ENCODE data around the gene UNC5CL. TPM values are rescaled to one million over a fixed set of nuclear protein-coding genes. Genes with fewer than 3 reads are reported as not detected.

The UNC5CL gene
- total and polyA plus RNA-seq, 2 of the 8 experiments (the other 6 are each of a cell fraction or from before 2014, with no cell fraction given): 1.3 to 1.7 TPM

DNA sequence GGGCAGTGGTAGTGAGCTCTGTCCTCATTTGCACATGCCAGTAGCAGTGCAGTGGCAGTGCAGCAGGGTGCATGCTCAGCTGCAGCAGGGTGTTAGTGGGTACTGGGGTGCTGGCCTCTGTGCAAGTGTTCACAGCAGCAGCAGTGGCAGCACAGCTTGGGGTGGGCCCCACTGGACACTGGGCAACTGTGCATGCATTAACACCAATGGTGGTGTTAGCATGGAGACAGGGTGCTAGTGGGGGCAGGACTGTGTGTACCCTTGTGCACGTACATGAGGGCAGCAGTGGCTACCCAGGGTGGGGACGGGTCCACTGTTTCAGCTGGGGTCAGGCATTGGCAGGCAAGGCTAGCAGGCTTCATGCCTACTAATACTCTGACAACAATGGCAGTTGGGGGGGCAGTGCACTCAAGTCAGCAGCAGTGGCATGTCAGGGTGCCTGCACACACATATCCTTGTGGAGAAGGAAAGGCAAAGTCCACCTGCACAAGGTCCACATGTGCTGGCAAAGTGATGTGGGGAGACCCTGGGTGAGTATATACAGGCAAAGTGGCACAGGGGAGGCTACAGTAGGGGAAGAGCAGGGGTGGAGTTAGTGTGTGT is 60.2 kb downstream of the UNC5CL start:
- Histone ChIP-seq H3K23ac (ENCODE audit: insufficient read length) (no peak overlapping the region), H2BK15ac (ENCODE audit: low read length) (peak overlapping the region; percentile 90), H3K27ac (ENCODE audit: low read depth, low read length) (no peak overlapping the region), H2BK20ac (ENCODE audit: low read length) (no peak overlapping the region), H3K23me2 (ENCODE audit: low read depth, low read length) (no peaks in the 10 kb centered on the region), H3K79me2 (ENCODE audit: control insufficient read depth in 1 of 2, insufficient read depth in 2 of 2, low read length in 2 of 2) (no peaks in the 10 kb centered on the region), H4K5ac (ENCODE audit: insufficient read length, low read depth, low read length) (no peak overlapping the region), H3K4me1 (replicated peaks in 1 of 4; ENCODE audit: control insufficient read depth in 3 of 4, insufficient read depth in 4 of 4, low read length in 3 of 4) (peaks cover 0 to 7% (median 2%) of the 10 kb centered on the region in 4 experiments; a peak in 5 of 7 replicates), H3K9me3 (ENCODE audit: insufficient read depth in 2 of 2, low read depth in 1 of 2, low read length in 1 of 2) (no peaks in the 10 kb centered on the region), H3K4me3 (ENCODE audit: extremely low read depth in 1 of 4, insufficient read depth in 2 of 4, low read depth in 3 of 4, low read length in 4 of 4) (no peak overlapping the region), H3K18ac (ENCODE audit: extremely low read depth, low read length) (no peak overlapping the region), H2BK5ac (ENCODE audit: low read depth, low read length) (no peak overlapping the region), H2BK120ac (replicated peaks; ENCODE audit: low read depth, low read length) (no peak overlapping the region), H4K8ac (ENCODE audit: extremely low read depth, insufficient read depth, low read length) (peak overlapping the region; percentile 21; the same call in 1 of the 2 replicates), H3K9ac (replicated peaks in 1 of 4; ENCODE audit: extremely low read depth in 1 of 4, low read depth in 3 of 4, low read length in 3 of 4) (no peak overlapping the region; a peak in 1 of 7 replicates), H4K91ac (replicated peaks; ENCODE audit: insufficient read length, low read length) (no peak overlapping the region), H3K36me3 (ENCODE audit: control insufficient read depth in 2 of 4, insufficient read depth in 4 of 4, low read length in 3 of 4) (no peaks in the 10 kb centered on the region), H3K79me1 (ENCODE audit: low read depth, low read length) (no peaks in the 10 kb centered on the region), H3K14ac (ENCODE audit: insufficient read length) (peak overlapping the region; percentile 36), H3K4me2 (ENCODE audit: insufficient read depth in 1 of 2, low read depth in 2 of 2, low read length in 2 of 2) (no peak overlapping the region), H3K4ac (replicated peaks; ENCODE audit: insufficient read length, low read depth, low read length) (no peak overlapping the region), H4K20me1 (replicated peaks in 1 of 2; ENCODE audit: control insufficient read depth in 1 of 2, insufficient read depth in 2 of 2, low read length in 2 of 2) (no peaks in the 10 kb centered on the region), H3K27me3 (replicated peaks in 1 of 4; ENCODE audit: control insufficient read depth in 3 of 4, extremely low read depth in 1 of 4, insufficient read depth in 3 of 4, low read length in 3 of 4) (no peaks in the 10 kb centered on the region), H2BK12ac (ENCODE audit: low read depth, low read length) (no peak overlapping the region), H2AK5ac (ENCODE audit: low read depth, low read length) (peak overlapping the region; percentile 17; the same call in 1 of the 2 replicates), H2AFZ (ENCODE audit: low read length) (no peak overlapping the region), H3K56ac (replicated peaks; ENCODE audit: insufficient read length, low read depth, low read length) (no peak overlapping the region)
- WGBS, 2 experiments (ENCODE audit: extremely low coverage in 1 of 2, insufficient coverage in 1 of 2, insufficient read length in 1 of 2, insufficient replicate concordance in 2 of 2, low coverage in 1 of 2, low lambda C conversion rate in 2 of 2, missing lambda C conversion rate in 1 of 2): 83% methylated on average over 2 of the region's 2 CpGs; no CpG with 5 or more reads in 1 of the 2 experiments
- POLR2A ChIA-PET (ENCODE audit: partially characterized antibody): no interaction called here
- DNase-seq (ENCODE audit: low read depth in 1 of 2, low spot score in 2 of 2) (peak in 1 of 2 experiments; percentile 32), FAIRE-seq (no peak)
- CTCF ChIA-PET (ENCODE audit: partially characterized antibody): interaction anchor here (1.1 kb wide), 2 partner anchors 19 to 50 kb away, joined by 3 to 4 read pairs; no protein-coding TSS in a partner anchor
- no peak for TF ChIP-seq ZNF274 (IDR thresholded peaks at IDR 0.05; ENCODE audit: borderline replicate concordance, extremely low read depth, low read length)
- no peak for TF ChIP-seq POLR2AphosphoS5 (IDR thresholded peaks at IDR 0.05; ENCODE audit: low read depth, low read length)
- no peak for TF ChIP-seq POLR2A (IDR thresholded peaks at IDR 0.05; ENCODE audit: control extremely low read depth in 1 of 2, low read depth in 2 of 2, low read length in 2 of 2)
- no peak for TF ChIP-seq HDAC2 (IDR thresholded peaks at IDR 0.05; ENCODE audit: borderline replicate concordance in 1 of 2, low read depth in 2 of 2, low read length in 2 of 2)
- TF ChIP-seq HDAC6 (IDR thresholded peaks at IDR 0.05; ENCODE audit: low read depth, low read length): no peak
- no peak for TF ChIP-seq CHD1 (IDR thresholded peaks at IDR 0.05; ENCODE audit: low read depth, low read length)
- no peak for TF ChIP-seq CTBP2 (IDR thresholded peaks at IDR 0.05; ENCODE audit: borderline replicate concordance, insufficient read depth, insufficient read length, low read length)
- no peak for TF ChIP-seq NANOG (IDR thresholded peaks at IDR 0.05; ENCODE audit: insufficient read depth, low read depth, low read length, poor library complexity, severe bottlenecking)
- TF ChIP-seq TBP (IDR thresholded peaks at IDR 0.05; ENCODE audit: low read depth, low read length): no peak

Measured in H1 (cell line).